Memory B cell (primary cell): ENCODE results near the gene NDUFS6.

Experiments used
- ATAC-seq: fragments of 150-1000 bp; cut with Tn5 transposase; 2 replicates; pipeline ENCODE4 v1.10.0; 2021; ENCODE audit warnings: low read depth, mild to moderate bottlenecking, moderate library complexity
- DNase-seq, 2 donors: peaks; one replicate each; pipeline ENCODE4 v3.0.0; 2022; ENCODE audit warnings: low spot score in 2 of 2
- H3K27ac Mint-ChIP-seq: one replicate; pipeline ENCODE4 v1.8.0; 2022; ENCODE audit warnings: mild to moderate bottlenecking, moderate library complexity, mixed read lengths
- H3K27me3 Mint-ChIP-seq: one replicate; pipeline ENCODE4 v1.8.0; 2022; ENCODE audit warnings: mixed read lengths
- H3K36me3 Mint-ChIP-seq: one replicate; pipeline ENCODE4 v1.8.0; 2022; ENCODE audit warnings: mild to moderate bottlenecking, mixed read lengths
- H3K4me1 Mint-ChIP-seq: one replicate; pipeline ENCODE4 v1.8.0; 2022; ENCODE audit warnings: mixed read lengths
- H3K4me3 Mint-ChIP-seq: one replicate; pipeline ENCODE4 v1.8.0; 2022; ENCODE audit warnings: mild to moderate bottlenecking, moderate library complexity, mixed read lengths
- H3K9me3 Mint-ChIP-seq: one replicate; pipeline ENCODE4 v1.8.0; 2022; ENCODE audit warnings: mixed read lengths

Gene NDUFS6

GRCh38 chr5:1818784-1819183 is 17.6 kb downstream of the NDUFS6 start:
- Mint-ChIP-seq H3K36me3 (peaks cover 68% of the 10 kb centered on the region), H3K27ac (peak overlapping the region; percentile 4), H3K27me3 (no peaks in the 10 kb centered on the region), H3K4me3 (no peak overlapping the region), H3K4me1 (peaks cover 6% of the 10 kb centered on the region), H3K9me3 (no peaks in the 10 kb centered on the region)
- no peak for ATAC-seq
- DNase-seq = no peak

GRCh38 chr5:1819458-1819857 is 18.3 kb downstream of the NDUFS6 start:
- Mint-ChIP-seq H3K27me3 (no peaks in the 10 kb centered on the region), H3K36me3 (peaks cover 62% of the 10 kb centered on the region), H3K27ac (peak overlapping the region; percentile 4), H3K9me3 (no peaks in the 10 kb centered on the region), H3K4me3 (no peak overlapping the region), H3K4me1 (peaks cover 6% of the 10 kb centered on the region)
- no peak for ATAC-seq
- no peak for DNase-seq

GRCh38 chr5:1820381-1820780 is 19.2 kb downstream of the NDUFS6 start:
- DNase-seq = no peak
- Mint-ChIP-seq H3K4me3 (no peak overlapping the region), H3K27ac (no peak overlapping the region), H3K4me1 (peaks cover 6% of the 10 kb centered on the region), H3K27me3 (no peaks in the 10 kb centered on the region), H3K36me3 (peaks cover 54% of the 10 kb centered on the region), H3K9me3 (no peaks in the 10 kb centered on the region)
- ATAC-seq = no peak

GRCh38 chr5:1820926-1821325 is 19.7 kb downstream of the NDUFS6 start:
- no peak overlapping the region for H3K4me3 Mint-ChIP-seq
- H3K9me3 Mint-ChIP-seq = no peaks in the 10 kb centered on the region
- peaks cover 6% of the 10 kb centered on the region for H3K4me1 Mint-ChIP-seq

GRCh38 chr5:1821862-1822261 is 20.7 kb downstream of the NDUFS6 start:
- H3K4me3 Mint-ChIP-seq = no peak overlapping the region
- no peak for DNase-seq
- no peaks in the 10 kb centered on the region for H3K9me3 Mint-ChIP-seq
- H3K27ac Mint-ChIP-seq = no peak overlapping the region
- H3K36me3 Mint-ChIP-seq = peaks cover 42% of the 10 kb centered on the region
- H3K27me3 Mint-ChIP-seq = no peaks in the 10 kb centered on the region
- peaks cover 2% of the 10 kb centered on the region for H3K4me1 Mint-ChIP-seq
- ATAC-seq = no peak

More at GRCh38 chr5:1820926-1821325, 19.7 kb downstream of the NDUFS6 start:
- DNase-seq (no peak), ATAC-seq (no peak)
- Mint-ChIP-seq H3K27me3 (no peaks in the 10 kb centered on the region), H3K27ac (no peak overlapping the region), H3K36me3 (peaks cover 50% of the 10 kb centered on the region)

GRCh38 chr5:1823381-1824034 is 22.3 kb downstream of the NDUFS6 start:
- no peak overlapping the region for H3K27ac Mint-ChIP-seq
- no peaks in the 10 kb centered on the region for H3K4me1 Mint-ChIP-seq
- peaks cover 27% of the 10 kb centered on the region for H3K36me3 Mint-ChIP-seq
- H3K27me3 Mint-ChIP-seq = no peaks in the 10 kb centered on the region
- no peak overlapping the region for H3K4me3 Mint-ChIP-seq
- DNase-seq (no peak), ATAC-seq (no peak)
- no peaks in the 10 kb centered on the region for H3K9me3 Mint-ChIP-seq

GRCh38 chr5:1824109-1824821 is 23.1 kb downstream of the NDUFS6 start:
- no peaks in the 10 kb centered on the region for H3K4me1 Mint-ChIP-seq
- peaks cover 21% of the 10 kb centered on the region for H3K36me3 Mint-ChIP-seq
- no peak overlapping the region for H3K4me3 Mint-ChIP-seq
- H3K9me3 Mint-ChIP-seq = no peaks in the 10 kb centered on the region
- no peak overlapping the region for H3K27ac Mint-ChIP-seq
- H3K27me3 Mint-ChIP-seq = no peaks in the 10 kb centered on the region
- ATAC-seq (no peak), DNase-seq (no peak)

- H3K4me3 Mint-ChIP-seq = no peak overlapping the region
- H3K27ac Mint-ChIP-seq = no peak overlapping the region
- DNase-seq = no peak
- H3K27me3 Mint-ChIP-seq = no peaks in the 10 kb centered on the region
- ATAC-seq = no peak
- H3K4me1 Mint-ChIP-seq = no peaks in the 10 kb centered on the region
- H3K36me3 Mint-ChIP-seq = peaks cover 21% of the 10 kb centered on the region
- H3K9me3 Mint-ChIP-seq = no peaks in the 10 kb centered on the region
These were observed 24.0 kb downstream of the NDUFS6 start for GRCh38 chr5:1824903-1825841.

GRCh38 chr5:1826235-1826980 is 25.2 kb downstream of the NDUFS6 start:
- Mint-ChIP-seq H3K36me3 (peaks cover 16% of the 10 kb centered on the region), H3K4me3 (no peak overlapping the region), H3K27me3 (no peaks in the 10 kb centered on the region), H3K9me3 (no peaks in the 10 kb centered on the region), H3K27ac (no peak overlapping the region), H3K4me1 (no peaks in the 10 kb centered on the region)
- DNase-seq (no peak), ATAC-seq (no peak)

GRCh38 chr5:1827025-1827885 is 26.0 kb downstream of the NDUFS6 start:
- H3K27ac Mint-ChIP-seq = no peak overlapping the region
- H3K9me3 Mint-ChIP-seq = no peaks in the 10 kb centered on the region
- no peak overlapping the region for H3K4me3 Mint-ChIP-seq
- ATAC-seq (no peak), DNase-seq (no peak)
- H3K27me3 Mint-ChIP-seq = no peaks in the 10 kb centered on the region
- H3K4me1 Mint-ChIP-seq = no peaks in the 10 kb centered on the region
- peaks cover 10% of the 10 kb centered on the region for H3K36me3 Mint-ChIP-seq

- no peak overlapping the region for H3K4me3 Mint-ChIP-seq
- ATAC-seq (peak; percentile 19), DNase-seq (no peak)
- H3K27ac Mint-ChIP-seq = no peak overlapping the region
- H3K27me3 Mint-ChIP-seq = no peaks in the 10 kb centered on the region
- H3K36me3 Mint-ChIP-seq = peaks cover 8% of the 10 kb centered on the region
- no peaks in the 10 kb centered on the region for H3K9me3 Mint-ChIP-seq
- no peaks in the 10 kb centered on the region for H3K4me1 Mint-ChIP-seq
These were observed 26.7 kb downstream of the NDUFS6 start for GRCh38 chr5:1827886-1828397.

GRCh38 chr5:1830571-1831228 is 29.5 kb downstream of the NDUFS6 start:
- Mint-ChIP-seq H3K9me3 (no peaks in the 10 kb centered on the region), H3K36me3 (peaks cover 3% of the 10 kb centered on the region), H3K4me1 (no peaks in the 10 kb centered on the region), H3K4me3 (no peak overlapping the region), H3K27me3 (no peaks in the 10 kb centered on the region), H3K27ac (no peak overlapping the region)
- ATAC-seq (no peak), DNase-seq (no peak)
